Gastrocnemius medialis (tissue), 4 donors: ENCODE results near the gene EPB41L5.

Source experiments
- POLR2A ChIP-seq, 2 donors: fragments of 450-650 bp; IDR thresholded peaks; one replicate each; pipeline ENCODE4 v1.6.1; 2017; ENCODE audit warnings: antibody characterized with exemption in 2 of 2, mild to moderate bottlenecking in 2 of 2, moderate library complexity in 2 of 2
- TF ChIP-seq, protein P1 (sequence below), 5 experiments: fragments of 450-650 bp in 3 of 5; fragments of 200-600 bp in 2 of 5; sonication (generic) in 2 of 5; IDR thresholded peaks in 4 of 5; conservative IDR thresholded peaks in 1 of 5; 1 replicate in 4 of 5; 2 replicates in 1 of 5; pipeline ENCODE4 v1.5.1; 2016 to 2019; ENCODE audit warnings: antibody characterized with exemption in 5 of 5, mild to moderate bottlenecking in 3 of 5, moderate library complexity in 3 of 5

DNA sequence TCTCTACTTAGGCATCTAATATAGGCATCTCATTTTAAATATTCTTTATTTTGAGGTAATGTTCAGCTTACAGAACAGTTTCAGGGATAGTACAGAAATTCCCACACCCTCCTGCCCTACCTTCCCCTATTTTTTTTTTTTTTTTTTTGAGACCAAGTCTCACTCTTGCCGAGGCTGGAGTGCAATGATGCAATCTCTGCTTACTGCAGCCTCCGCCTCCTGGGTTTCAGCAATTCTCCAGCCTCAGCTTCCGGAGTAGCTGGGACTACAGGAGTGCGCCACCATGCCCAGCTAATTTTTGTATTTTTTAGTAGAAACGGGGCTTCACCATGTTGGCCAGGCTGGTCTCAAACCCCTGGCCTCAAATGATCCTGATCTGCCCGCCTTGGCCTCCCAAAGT lies 97.6 kb downstream of the EPB41L5 start:
- no peak for TF ChIP-seq POLR2A (IDR thresholded peaks at IDR 0.05)
- TF ChIP-seq, protein P1, sequence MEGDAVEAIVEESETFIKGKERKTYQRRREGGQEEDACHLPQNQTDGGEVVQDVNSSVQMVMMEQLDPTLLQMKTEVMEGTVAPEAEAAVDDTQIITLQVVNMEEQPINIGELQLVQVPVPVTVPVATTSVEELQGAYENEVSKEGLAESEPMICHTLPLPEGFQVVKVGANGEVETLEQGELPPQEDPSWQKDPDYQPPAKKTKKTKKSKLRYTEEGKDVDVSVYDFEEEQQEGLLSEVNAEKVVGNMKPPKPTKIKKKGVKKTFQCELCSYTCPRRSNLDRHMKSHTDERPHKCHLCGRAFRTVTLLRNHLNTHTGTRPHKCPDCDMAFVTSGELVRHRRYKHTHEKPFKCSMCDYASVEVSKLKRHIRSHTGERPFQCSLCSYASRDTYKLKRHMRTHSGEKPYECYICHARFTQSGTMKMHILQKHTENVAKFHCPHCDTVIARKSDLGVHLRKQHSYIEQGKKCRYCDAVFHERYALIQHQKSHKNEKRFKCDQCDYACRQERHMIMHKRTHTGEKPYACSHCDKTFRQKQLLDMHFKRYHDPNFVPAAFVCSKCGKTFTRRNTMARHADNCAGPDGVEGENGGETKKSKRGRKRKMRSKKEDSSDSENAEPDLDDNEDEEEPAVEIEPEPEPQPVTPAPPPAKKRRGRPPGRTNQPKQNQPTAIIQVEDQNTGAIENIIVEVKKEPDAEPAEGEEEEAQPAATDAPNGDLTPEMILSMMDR (IDR thresholded peaks at IDR 0.05 in 4 of 5, conservative IDR thresholded peaks at IDR 0.05 in 1 of 5), result no peak
